Stromal cell of bone marrow (primary cell): ENCODE data around the gene SOBP.
"Not testable (repeated sequence)": the region's sequence is repeated elsewhere in the genome, so short reads cannot be mapped to it uniquely, and the experiment has no call there.

Experiments
- DNase-seq: peaks from one replicate; pipeline ENCODE4 v3.0.0-alpha.2; 2012; ENCODE audit warnings: low read depth

Gene SOBP

DNA sequence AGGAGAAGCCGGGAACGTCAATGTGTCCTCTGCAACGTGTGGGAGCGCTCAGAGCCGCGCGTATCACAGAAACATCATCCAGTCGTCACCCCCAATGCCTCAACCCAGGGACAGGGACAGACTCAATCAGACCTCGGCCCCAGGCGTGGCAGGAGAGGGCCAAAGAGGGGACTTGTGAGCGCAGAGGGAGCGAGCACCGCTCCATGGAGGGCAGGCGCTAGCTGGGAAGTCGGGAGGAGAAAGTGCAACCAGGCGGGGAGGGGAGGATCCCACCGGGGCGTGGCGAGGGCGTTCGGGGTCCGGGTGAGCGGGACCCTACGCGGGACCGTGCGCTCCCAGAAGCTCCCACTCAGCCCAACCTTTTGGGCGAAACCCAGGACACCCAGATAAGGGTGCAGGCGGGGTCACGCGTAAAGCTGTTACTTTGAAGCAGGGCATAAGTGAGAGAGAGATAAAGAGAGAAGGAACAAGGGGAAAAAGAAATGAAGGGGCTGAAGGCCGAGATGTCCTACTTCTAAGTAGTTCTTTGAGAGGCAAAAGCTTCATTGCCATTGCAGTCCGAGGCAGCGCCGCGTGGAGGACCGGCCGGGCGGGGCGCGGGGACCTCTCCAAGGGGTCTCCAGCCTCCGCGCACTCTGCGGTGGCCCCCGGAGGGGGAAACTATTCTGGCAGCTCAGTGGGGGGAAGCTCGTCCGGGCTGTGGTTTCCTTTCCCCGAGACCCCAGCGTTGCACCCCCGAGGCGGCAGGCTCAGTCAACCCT lies 862 bp upstream of the SOBP start:
- no peak for DNase-seq

DNA sequence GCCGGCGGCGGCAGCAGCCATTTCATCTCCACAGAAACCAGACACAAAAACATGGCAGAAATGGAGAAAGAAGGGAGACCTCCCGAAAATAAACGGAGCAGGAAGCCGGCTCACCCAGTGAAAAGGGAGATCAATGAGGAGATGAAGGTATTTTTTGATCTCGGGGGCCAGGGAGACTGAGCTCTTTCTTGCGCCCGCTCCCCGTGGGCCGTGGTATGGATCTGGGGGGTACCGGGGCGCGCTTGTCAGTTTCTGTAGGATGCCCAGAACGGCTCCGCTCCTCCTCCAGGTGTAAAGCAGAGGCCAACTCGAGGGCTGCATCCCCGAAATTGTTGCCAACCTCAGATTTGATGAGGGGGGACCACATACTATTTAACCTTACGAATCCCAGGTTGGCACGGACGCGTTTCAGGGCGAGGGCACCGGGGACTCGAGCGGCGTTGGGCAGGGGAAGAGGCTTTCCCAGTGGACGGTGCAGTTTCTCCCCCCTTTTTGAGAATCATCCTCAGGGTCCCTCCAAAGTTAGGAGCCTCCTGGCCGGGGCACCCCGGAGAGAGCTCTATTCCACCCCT lies 735 bp downstream of the SOBP start:
- DNase-seq, result no peak

DNA sequence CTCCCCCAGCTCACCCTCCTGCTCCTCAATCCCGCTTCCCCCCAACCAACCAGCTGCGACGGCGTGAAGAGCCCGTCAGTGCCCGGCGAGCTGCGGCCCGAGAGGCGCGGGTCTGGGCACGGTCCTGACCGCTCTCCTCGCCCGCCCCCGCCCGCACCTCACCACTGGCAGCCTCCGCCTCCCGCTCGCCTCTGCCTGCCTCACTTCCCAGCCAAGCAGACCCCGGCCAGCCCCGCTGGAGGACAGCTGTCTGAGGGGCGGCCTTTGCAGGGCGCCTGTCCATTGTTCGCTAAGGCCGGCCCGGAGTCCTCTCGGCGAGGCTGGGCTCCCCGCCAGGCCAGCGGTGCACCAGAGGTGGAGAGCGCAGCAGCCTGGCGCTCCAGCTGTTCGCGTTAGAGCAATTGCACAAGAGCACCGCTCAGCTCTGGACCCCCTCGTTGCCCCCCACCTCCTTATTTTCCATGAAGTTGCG lies 1.3 kb downstream of the SOBP start:
- DNase-seq, result peak; percentile 28

DNA sequence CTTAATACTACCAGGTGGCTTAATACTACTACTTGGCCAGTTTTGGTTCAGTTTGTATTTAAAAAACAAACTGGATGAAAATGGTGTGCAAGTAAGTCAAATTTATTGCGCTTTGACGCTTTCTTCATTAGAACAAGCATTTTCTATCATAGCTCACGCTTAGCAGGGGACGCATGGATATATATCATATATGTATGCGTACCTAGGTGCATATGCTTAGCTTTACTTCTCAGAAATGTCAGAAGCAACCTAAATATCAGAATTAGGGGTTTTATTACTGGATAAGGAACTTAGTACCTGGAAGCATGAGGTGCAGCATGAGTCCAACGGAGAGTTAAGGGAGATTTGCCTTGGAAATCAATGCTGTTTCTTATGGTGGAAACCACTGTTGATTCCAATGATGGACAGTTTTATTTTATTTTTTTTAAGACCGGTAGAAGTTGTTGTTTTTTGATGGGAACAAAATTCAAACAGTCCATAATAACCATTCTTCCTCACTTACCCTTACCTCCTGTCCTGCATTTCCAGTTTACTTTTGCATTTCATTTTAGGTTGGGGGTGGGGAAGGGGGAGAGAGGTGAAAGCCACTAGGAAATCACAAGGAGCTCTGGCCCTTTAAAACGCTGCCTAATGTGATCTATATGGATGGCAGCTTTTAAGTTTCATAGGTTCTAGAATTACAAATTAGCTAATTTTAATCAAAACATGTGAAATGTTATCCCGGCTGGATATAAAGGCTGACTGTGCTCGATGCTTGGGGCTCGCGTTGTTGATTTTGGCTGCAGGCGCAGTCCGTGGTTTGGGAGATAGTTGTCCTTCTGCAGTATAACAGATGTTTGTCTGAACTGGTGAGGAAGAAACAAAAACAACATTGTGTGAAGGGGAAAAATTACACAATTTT lies 2.1 kb downstream of the SOBP start:
- DNase-seq, result peak; percentile 65

- peak; percentile 20 for DNase-seq
These were observed 3.5 kb downstream of the SOBP start for GRCh38 chr6:107493158-107494057.

GRCh38 chr6:107495196-107495643 lies 5.3 kb downstream of the SOBP start:
- peak; percentile 42 for DNase-seq

GRCh38 chr6:107495971-107496370 lies 6.1 kb downstream of the SOBP start:
- no peak for DNase-seq

DNA sequence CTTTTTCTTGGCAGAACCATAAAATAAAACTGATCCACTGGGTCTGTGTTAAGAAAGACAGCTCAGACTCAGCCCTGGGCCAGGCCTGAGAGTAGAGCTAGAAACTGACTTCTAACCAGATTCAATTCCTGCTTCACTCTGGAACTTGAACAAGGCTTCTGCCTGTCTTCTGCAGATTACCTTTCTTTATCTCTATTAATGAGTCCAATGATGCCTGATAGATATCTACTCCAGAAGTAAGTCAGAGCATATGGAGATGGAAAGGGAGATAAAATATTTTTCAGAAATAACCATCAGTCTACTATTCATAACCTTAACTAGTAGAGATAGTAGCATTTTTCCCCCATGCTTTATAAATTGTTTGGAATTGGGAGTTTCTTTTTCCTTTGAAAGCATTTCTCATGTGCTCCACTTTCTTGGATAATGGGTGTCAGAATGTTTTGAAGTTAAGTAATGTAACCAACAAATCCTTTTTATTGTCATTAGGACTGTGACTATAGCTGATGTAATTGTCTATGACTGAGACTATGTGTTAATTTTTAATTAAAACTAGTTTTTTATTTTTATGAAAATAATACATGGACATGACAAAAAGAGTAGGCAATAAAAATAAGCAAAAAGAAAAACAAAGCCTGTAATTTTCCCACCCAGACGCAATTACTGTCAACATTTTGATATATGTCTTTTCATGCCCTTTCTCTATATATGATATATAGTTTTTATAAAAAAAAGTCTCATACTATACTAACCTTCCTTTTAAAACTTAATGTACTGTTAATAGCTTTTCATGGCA lies 7.2 kb downstream of the SOBP start:
- no peak for DNase-seq

- DNase-seq, result no peak
These were observed 14.5 kb downstream of the SOBP start for GRCh38 chr6:107504270-107505026.

- DNase-seq, result no peak
These were observed 16.2 kb downstream of the SOBP start for GRCh38 chr6:107506145-107506544.

DNA sequence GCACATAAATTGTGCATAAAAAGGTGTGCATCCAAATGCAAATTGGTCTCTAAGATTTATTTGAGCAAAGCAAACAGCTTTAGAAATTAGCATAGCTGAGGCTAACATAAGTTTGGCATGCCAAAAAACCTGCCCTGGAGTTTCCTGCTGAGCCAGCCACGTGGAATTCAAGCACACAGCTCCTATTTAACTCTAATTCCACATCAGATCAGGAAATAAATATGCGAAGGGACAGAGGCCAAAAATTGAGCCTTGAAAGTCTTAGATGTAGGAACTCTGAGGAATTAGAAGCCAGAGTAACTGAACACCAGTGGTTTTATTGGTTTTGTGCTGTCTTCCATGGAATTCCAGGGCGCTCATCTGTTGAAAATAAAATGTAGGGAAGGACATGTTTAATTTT lies 19.6 kb downstream of the SOBP start:
- no peak for DNase-seq

- DNase-seq, result no peak
These were observed 20.2 kb downstream of the SOBP start for GRCh38 chr6:107510108-107510507.

DNA sequence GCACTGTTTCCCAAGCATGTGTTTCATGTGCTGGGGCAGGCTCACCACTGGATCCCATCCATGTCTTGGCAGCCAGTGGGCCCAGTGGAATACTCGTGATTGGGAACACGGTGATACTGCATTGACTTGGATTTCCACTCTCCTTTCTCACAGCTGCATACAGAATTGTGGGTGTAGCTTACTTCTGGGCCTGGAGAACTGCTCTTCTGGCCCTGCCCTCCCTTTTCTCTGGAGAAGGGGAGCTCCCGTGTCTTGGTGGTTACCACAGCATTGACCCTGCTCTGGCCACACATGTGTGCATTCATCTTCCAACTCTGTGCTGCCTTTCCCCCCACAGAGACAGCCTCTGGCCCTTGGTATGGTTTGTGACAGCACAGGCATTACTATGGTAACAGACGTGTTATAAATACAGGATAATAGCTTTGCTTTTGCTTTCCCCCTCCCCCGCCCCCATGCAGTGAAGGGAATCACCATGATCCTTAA lies 21.6 kb downstream of the SOBP start:
- no peak for DNase-seq

- DNase-seq, result no peak
These were observed 23.3 kb downstream of the SOBP start for GRCh38 chr6:107513214-107513613.

DNA sequence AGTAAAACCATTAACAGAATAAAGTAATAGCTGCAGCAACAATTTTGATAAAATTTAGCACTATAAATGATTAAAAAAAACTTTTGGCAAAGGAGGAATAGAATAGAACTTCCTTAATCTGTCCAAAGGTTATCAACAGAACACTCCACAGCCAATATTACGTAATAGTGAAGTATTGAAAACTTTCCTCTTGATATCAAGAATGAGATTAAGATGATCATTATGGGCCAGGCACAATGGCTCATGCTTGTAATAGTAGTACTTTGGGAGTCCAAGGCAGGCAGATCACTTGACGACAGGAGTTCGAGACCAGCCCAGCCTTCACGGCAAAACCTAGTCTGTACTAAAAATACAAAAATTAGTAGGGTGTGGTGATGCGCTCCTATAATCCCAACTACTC lies 26.0 kb downstream of the SOBP start:
- DNase-seq, result no peak

DNA sequence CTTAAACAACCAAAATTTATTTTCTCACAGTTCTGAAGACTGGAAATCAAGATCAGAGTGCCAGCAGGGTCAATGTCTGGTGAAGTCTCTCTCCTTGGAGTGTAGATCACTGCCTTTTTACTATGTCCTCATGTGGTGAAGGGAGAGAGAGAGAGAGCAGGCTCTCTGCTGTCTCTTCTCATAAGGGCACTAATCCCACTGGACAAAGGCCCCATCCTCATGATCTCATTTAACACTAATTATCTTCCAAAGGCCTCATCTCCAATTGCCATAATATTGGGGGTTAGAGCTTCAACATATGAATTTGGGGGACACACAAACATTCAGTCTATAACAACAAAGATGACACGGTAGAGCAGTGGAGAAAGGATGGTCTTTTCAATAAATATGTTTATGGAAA lies 27.4 kb downstream of the SOBP start:
- DNase-seq, result no peak

DNA sequence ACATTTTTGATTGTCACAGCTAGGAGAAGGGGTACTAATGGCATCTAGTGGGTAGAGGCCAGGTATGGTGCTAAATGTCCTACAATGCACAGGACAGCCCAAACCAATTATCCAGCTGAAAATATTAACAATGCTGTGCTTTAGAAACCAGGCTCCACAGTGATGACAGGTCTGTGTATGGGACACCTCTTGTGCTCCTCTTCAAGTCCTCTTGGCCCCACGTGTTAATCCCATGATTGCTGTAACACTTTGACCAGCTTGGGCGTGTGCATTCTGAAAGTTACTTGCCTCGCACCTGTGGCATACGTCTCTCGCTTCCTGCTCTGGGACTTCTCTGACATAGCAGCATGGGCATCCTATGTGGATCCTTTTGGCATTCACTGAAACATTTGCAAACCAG lies 29.3 kb downstream of the SOBP start:
- not testable (repeated sequence) for DNase-seq

- not testable (repeated sequence) for DNase-seq
These were observed 30.8 kb downstream of the SOBP start for GRCh38 chr6:107520706-107521105.

DNA sequence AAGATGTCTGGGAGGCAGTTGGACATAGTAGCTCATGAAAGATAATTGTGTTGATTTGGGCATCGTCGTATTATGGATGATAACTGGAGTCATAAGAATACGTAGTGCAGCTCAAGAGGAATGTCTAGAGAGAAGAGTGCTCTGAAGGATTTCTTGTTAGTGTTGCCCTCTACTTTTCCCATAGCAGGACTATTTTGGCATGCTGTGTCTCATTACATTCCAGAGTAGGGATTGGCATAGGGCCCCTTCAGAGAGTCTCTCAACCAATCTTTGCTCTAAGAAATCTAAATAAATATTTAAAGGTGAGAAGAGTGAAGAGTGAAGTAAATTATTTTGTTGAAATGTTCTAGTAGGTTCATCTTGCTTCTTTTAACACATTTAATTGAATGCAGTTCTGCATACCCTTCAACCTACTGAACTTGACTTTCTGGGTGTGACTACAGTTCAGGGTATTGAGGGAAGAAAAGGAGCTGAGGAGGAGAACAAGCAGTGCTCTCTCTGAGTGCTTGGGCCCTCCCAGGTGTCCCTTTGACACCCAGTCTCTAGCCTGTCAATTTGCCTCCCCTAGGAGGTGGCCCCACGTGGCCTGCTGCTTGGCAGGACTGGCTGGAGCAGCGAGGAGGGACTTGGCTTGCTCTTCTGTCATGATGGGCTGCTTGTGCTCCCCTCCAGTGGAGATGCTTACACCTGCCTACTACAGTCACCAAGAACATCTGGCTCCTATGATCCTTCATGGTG lies 33.3 kb downstream of the SOBP start:
- no peak for DNase-seq
